Gastroesophageal sphincter (tissue), 4 donors: ENCODE data around the gene EGFR. TPM values are rescaled to one million over a fixed set of nuclear protein-coding genes. Genes with fewer than 3 reads are reported as not detected.
A peak's percentile ranks its signal among the peaks of the same experiment; 100 is the strongest.

Source experiments
- ATAC-seq: fragments of 150-250 bp; one replicate; pipeline ENCODE4 v1.9.1; 2016; ENCODE audit warnings: mild to moderate bottlenecking, moderate library complexity
- H3K27ac ChIP-seq, 4 donors: fragments of 200-600 bp; sonication (generic) in 3 of 4; 1 replicate in 3 of 4; 2 replicates in 1 of 4; pipeline ENCODE4 v1.5.1; 2016 to 2019
- H3K27me3 ChIP-seq: fragments of 200-600 bp; sonication (generic); one replicate; pipeline ENCODE4 v1.5.1; 2019
- H3K36me3 ChIP-seq, 2 donors: fragments of 200-600 bp; sonication (generic); one replicate each; pipeline ENCODE4 v1.5.1; 2019; ENCODE audit warnings: control low read depth in 1 of 2
- H3K4me1 ChIP-seq, 3 donors: fragments of 200-600 bp; sonication (generic); 1 replicate in 2 of 3; 2 replicates in 1 of 3; pipeline ENCODE4 v1.5.1; 2016 to 2019; ENCODE audit warnings: control low read depth in 2 of 3
- H3K4me3 ChIP-seq, 2 donors: fragments of 200-600 bp; sonication (generic); one replicate each; pipeline ENCODE4 v1.5.1; 2019; ENCODE audit warnings: mild to moderate bottlenecking in 1 of 2, moderate library complexity in 1 of 2
- H3K9me3 ChIP-seq, 3 donors: fragments of 200-600 bp; sonication (generic); one replicate each; pipeline ENCODE4 v1.5.1; 2017 to 2019; ENCODE audit warnings: control low read depth in 2 of 3
- EP300 ChIP-seq: sonication (generic); formaldehyde crosslinking; IDR thresholded peaks from one replicate; pipeline ENCODE4 v1.6.1; 2017; ENCODE audit warnings: antibody characterized with exemption, mild to moderate bottlenecking
- POLR2A ChIP-seq, 2 donors: fragments of 450-650 bp; IDR thresholded peaks; one replicate each; pipeline ENCODE4 v1.6.1; 2017; ENCODE audit warnings: antibody characterized with exemption in 2 of 2, mild to moderate bottlenecking in 2 of 2, moderate library complexity in 1 of 2
- POLR2AphosphoS5 ChIP-seq: sonication (generic); formaldehyde crosslinking; IDR thresholded peaks from one replicate; pipeline ENCODE4 v1.6.1; 2017; ENCODE audit warnings: antibody characterized with exemption
- WGBS, 2 donors: methylation state at CpG; one replicate each; pipeline ENCODE4 v1.1.5; 2018; ENCODE audit warnings: low coverage in 1 of 2; 5-methylcytosine and 5-hydroxymethylcytosine counted together
- total RNA-seq, 4 donors: library from RNA; depleted of rRNA; stranded (reverse); fragments of >200 nt; gene quantifications; one replicate each; pipeline ENCODE4 v1.1.0, GENCODE V29; 2016
- TF ChIP-seq, protein P1 (sequence below), 4 experiments: fragments of 200-600 bp in 2 of 4; fragments of 450-650 bp in 2 of 4; sonication (generic) in 1 of 4; IDR thresholded peaks; one replicate each; pipeline ENCODE4 v1.5.1; 2017 to 2019; ENCODE audit warnings: antibody characterized with exemption in 4 of 4, mild to moderate bottlenecking in 2 of 4, moderate library complexity in 2 of 4

The EGFR gene
- total RNA-seq, 4 donors from 2014 or later: 85.7 to 126 (median 111) TPM

DNA sequence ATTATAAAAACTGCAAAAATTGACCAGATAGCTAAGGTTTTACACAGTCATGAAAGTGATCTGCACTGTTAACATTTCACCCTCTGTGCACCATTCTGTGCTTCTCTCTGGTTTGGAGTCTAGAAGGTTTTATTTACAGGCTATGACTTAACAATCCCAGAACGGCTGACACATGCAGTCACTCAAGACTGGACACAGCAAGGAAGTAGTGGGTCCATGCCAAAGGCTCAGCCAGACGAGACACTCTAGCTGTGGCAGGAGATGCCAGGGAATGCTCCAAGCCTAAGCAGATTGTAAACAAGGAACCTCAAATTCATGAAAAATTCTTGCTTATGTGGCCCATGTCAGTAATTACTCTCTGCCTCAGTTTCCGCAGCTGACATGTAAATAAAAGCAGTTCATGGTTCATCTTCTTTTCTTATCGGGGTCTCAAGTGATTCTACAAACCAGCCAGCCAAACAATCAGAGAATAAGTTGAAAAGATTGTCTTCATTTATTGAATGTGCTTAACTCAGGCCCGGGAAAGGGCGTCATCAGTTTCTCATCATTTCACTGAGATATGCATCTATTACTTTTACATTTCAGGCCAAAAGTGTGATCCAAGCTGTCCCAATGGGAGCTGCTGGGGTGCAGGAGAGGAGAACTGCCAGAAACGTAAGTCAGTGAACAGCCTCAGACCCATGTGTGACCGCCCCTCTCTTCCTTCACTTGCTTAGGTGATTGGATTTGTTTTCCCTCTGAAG is 132.1 kb downstream of the EGFR start:
- Histone ChIP-seq H3K36me3 (peaks cover 0 to 94% of the 10 kb centered on the region in 2 donors), H3K27ac (no peak overlapping the region), H3K4me1 (peaks cover 0 to 4% (median 0%) of the 10 kb centered on the region in 3 donors), H3K9me3 (no peaks in the 10 kb centered on the region), H3K27me3 (no peaks in the 10 kb centered on the region), H3K4me3 (no peak overlapping the region)
- 80 to 88% methylated on average over 5 to 7 of the region's 8 CpGs for WGBS, 2 donors
- no peak for TF ChIP-seq EP300
- no peak for ATAC-seq

DNA sequence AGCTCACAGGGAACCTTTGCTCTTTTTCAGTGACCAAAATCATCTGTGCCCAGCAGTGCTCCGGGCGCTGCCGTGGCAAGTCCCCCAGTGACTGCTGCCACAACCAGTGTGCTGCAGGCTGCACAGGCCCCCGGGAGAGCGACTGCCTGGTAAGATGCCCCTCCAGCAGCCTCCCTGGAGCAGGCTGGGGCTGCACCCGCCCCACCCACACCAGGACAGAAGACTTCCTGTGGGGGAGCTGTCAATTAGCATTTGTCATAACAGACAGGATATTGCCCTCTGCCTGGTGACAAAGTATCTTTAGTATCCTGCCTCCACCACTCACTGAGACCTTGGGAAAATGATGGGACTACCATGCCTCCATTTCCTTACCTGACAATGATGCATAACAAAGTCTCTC is 133.7 kb downstream of the EGFR start:
- Histone ChIP-seq H3K4me3 (no peak overlapping the region), H3K36me3 (peaks cover 0 to 94% of the 10 kb centered on the region in 2 donors), H3K4me1 (peaks cover 0 to 4% (median 0%) of the 10 kb centered on the region in 3 donors), H3K27ac (no peak overlapping the region), H3K9me3 (no peaks in the 10 kb centered on the region), H3K27me3 (no peaks in the 10 kb centered on the region)
- WGBS, 2 donors: 90% methylated on average over 2 of the region's 6 CpGs; no CpG with 5 or more reads in 1 of the 2 donors
- TF ChIP-seq POLR2AphosphoS5 (no peak), EP300 (no peak), POLR2A (IDR thresholded peaks at IDR 0.05) (no peak)
- TF ChIP-seq, protein P1, sequence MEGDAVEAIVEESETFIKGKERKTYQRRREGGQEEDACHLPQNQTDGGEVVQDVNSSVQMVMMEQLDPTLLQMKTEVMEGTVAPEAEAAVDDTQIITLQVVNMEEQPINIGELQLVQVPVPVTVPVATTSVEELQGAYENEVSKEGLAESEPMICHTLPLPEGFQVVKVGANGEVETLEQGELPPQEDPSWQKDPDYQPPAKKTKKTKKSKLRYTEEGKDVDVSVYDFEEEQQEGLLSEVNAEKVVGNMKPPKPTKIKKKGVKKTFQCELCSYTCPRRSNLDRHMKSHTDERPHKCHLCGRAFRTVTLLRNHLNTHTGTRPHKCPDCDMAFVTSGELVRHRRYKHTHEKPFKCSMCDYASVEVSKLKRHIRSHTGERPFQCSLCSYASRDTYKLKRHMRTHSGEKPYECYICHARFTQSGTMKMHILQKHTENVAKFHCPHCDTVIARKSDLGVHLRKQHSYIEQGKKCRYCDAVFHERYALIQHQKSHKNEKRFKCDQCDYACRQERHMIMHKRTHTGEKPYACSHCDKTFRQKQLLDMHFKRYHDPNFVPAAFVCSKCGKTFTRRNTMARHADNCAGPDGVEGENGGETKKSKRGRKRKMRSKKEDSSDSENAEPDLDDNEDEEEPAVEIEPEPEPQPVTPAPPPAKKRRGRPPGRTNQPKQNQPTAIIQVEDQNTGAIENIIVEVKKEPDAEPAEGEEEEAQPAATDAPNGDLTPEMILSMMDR (IDR thresholded peaks at IDR 0.05): no peak
- ATAC-seq: no peak

DNA sequence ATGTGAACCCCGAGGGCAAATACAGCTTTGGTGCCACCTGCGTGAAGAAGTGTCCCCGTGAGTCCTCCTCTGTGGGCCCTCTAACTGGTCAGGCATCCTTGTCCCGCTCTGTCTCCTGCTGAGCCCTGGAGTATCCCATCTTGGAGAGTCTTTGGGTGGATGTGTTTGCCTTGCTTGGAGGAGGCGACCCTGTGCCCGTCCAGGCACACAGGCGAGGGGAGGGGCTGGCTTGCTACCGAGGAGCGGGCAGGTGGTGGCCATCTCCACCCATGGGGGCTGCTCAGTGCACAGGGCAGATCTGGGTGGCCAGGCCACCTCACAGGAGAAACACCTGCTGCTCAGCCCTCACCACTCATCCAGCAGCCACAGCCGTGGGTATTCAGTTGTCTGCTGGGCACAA is 135.3 kb downstream of the EGFR start:
- H3K9me3 ChIP-seq: no peaks in the 10 kb centered on the region
- TF ChIP-seq, protein P1 (IDR thresholded peaks at IDR 0.05): no peak
- TF ChIP-seq EP300: no peak
- no peak for TF ChIP-seq POLR2A (IDR thresholded peaks at IDR 0.05)
- no peak for TF ChIP-seq POLR2AphosphoS5
- WGBS, 2 donors: 80 to 95% methylated on average over 1 to 4 of the region's 10 CpGs
- ATAC-seq: no peak
- H3K4me1 ChIP-seq: peaks cover 0 to 3% (median 0%) of the 10 kb centered on the region in 3 donors
- no peak overlapping the region for H3K27ac ChIP-seq
- no peak overlapping the region for H3K4me3 ChIP-seq
- H3K36me3 ChIP-seq: peaks cover 0 to 96% of the 10 kb centered on the region in 2 donors
- no peaks in the 10 kb centered on the region for H3K27me3 ChIP-seq

DNA sequence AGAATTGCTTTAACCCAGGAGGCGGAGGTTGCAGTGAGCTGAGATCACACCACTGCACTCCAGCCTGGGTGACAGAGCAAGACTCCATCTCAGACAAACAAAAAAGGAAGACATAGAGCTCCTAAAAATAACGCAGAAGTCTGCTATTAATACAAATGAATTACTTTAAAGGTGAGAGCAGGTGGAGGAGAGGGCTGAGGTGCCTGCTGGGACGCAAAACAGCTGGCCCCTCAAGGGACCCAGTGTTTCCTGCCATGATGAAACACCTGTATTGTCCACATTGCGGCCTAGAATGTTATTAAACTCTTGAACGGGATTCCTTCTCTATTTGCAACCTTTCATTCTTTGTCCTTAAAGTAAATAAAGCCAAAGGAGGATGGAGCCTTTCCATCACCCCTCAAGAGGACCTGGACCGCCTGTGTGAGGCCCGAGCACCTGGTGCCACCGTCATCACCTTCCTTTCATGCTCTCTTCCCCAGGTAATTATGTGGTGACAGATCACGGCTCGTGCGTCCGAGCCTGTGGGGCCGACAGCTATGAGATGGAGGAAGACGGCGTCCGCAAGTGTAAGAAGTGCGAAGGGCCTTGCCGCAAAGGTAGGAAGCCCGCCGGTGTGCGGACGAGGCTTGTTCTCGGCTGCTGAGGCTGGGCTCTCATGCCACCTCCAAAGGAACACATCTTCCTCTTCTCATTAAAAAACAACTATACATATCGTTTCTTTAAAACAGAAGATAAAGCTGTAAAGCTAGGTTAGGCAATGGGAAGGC is 136.7 kb downstream of the EGFR start:
- H3K36me3 ChIP-seq: peaks cover 0 to 100% of the 10 kb centered on the region in 2 donors
- no peaks in the 10 kb centered on the region for H3K27me3 ChIP-seq
- 87 to 91% methylated on average over 9 to 12 of the region's 24 CpGs for WGBS, 2 donors
- no peak overlapping the region for H3K27ac ChIP-seq
- ATAC-seq: no peak
- H3K9me3 ChIP-seq: no peaks in the 10 kb centered on the region
- no peaks in the 10 kb centered on the region for H3K4me1 ChIP-seq
- TF ChIP-seq EP300 (no peak), POLR2AphosphoS5 (no peak), POLR2A (IDR thresholded peaks at IDR 0.05) (no peak)
- TF ChIP-seq, protein P1 (IDR thresholded peaks at IDR 0.05): no peak
- H3K4me3 ChIP-seq: no peak overlapping the region

DNA sequence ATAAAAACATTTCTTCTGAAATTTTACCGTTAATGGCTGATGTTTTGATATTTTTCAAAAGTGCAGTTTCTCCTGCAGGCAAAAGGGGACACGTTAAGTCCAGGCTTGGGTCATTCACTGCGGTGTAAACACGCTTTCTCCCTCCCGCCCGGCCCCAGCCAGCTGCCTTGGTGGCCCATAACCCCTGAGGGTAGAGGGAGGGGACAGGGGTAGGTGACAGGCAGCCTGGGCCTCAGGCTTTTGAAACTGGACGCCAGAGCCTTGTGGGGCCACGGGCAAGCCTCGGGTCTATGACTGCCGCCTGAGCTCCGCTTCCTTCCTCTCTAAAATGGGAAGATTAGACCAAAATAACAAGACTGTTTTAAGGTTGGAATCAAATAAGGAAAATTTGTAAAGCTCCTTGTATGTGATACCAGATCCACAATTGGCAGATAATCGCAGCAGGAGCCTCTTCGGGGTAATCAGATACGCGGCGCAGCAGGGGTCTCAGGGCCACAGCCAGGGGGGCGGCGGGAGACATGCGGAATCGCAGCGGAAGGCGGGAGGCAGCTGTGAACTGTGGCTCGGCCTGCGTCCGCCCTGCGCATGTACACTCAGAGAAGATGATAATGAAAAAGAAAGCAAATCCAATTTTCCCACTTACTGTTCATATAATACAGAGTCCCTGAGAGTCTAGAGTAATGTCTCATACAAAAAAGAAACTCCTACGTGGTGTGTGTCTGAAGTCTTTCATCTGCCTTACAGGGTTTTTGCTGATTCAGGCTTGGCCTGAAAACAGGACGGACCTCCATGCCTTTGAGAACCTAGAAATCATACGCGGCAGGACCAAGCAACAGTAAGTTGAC is 138.3 kb downstream of the EGFR start:
- TF ChIP-seq, protein P1 (IDR thresholded peaks at IDR 0.05): no peak
- TF ChIP-seq EP300 (no peak), POLR2A (IDR thresholded peaks at IDR 0.05) (no peak), POLR2AphosphoS5 (no peak)
- Histone ChIP-seq H3K9me3 (no peaks in the 10 kb centered on the region), H3K4me3 (no peak overlapping the region), H3K36me3 (peaks cover 0 to 100% of the 10 kb centered on the region in 2 donors), H3K27ac (peak overlapping the region in 2 of 4 donors; percentile 22 to 24), H3K27me3 (no peaks in the 10 kb centered on the region), H3K4me1 (no peaks in the 10 kb centered on the region)
- ATAC-seq: no peak
- 65 to 72% methylated on average over 6 to 24 of the region's 30 CpGs for WGBS, 2 donors
